Measurements from ENCODE around the gene APCDD1.

APCDD1 gene

GRCh38 chr18:10431680-10432079 lies 22.8 kb upstream of the APCDD1 start:
- DNase-seq (ENCODE audit: low read depth in 2 of 2), result no peak

- no peak for DNase-seq (ENCODE audit: low read depth in 2 of 2)
These were observed 21.7 kb upstream of the APCDD1 start for GRCh38 chr18:10432781-10433180.

GRCh38 chr18:10436160-10436559 lies 18.3 kb upstream of the APCDD1 start:
- no peak for DNase-seq (ENCODE audit: low read depth in 2 of 2)

- no peak for DNase-seq (ENCODE audit: low read depth in 2 of 2)
These were observed 16.6 kb upstream of the APCDD1 start for GRCh38 chr18:10437837-10438236.

- DNase-seq (ENCODE audit: low read depth in 2 of 2), result no peak
These were observed 14.5 kb upstream of the APCDD1 start for GRCh38 chr18:10439898-10440297.

- no peak for DNase-seq (ENCODE audit: low read depth in 2 of 2)
These were observed 13.6 kb upstream of the APCDD1 start for GRCh38 chr18:10440884-10441283.

GRCh38 chr18:10441472-10441871 lies 13.0 kb upstream of the APCDD1 start:
- DNase-seq (ENCODE audit: low read depth in 2 of 2), result no peak

GRCh38 chr18:10442551-10442971 lies 11.9 kb upstream of the APCDD1 start:
- DNase-seq (ENCODE audit: low read depth in 2 of 2), result no peak

- no peak for DNase-seq (ENCODE audit: low read depth in 2 of 2)
These were observed 11.4 kb upstream of the APCDD1 start for GRCh38 chr18:10443001-10443400.

- DNase-seq (ENCODE audit: low read depth in 2 of 2), result no peak
These were observed 10.0 kb upstream of the APCDD1 start for GRCh38 chr18:10444314-10445006.

- DNase-seq (ENCODE audit: low read depth in 2 of 2), result no peak
These were observed 5.0 kb upstream of the APCDD1 start for GRCh38 chr18:10449396-10449795.

- DNase-seq (ENCODE audit: low read depth in 2 of 2), result no peak
These were observed 3.4 kb upstream of the APCDD1 start for GRCh38 chr18:10450986-10451385.

- no peak for DNase-seq (ENCODE audit: low read depth in 2 of 2)
These were observed 1.1 kb upstream of the APCDD1 start for GRCh38 chr18:10453261-10453805.

GRCh38 chr18:10454681-10455557 lies 484 bp downstream of the APCDD1 start:
- DNase-seq (ENCODE audit: low read depth in 2 of 2), result no peak

GRCh38 chr18:10455726-10456453 lies 1.5 kb downstream of the APCDD1 start:
- no peak for DNase-seq (ENCODE audit: low read depth in 2 of 2)

GRCh38 chr18:10456718-10457117 lies 2.3 kb downstream of the APCDD1 start:
- no peak for DNase-seq (ENCODE audit: low read depth in 2 of 2)

GRCh38 chr18:10457128-10457527 lies 2.7 kb downstream of the APCDD1 start:
- DNase-seq (ENCODE audit: low read depth in 2 of 2), result no peak

GRCh38 chr18:10457767-10458166 lies 3.3 kb downstream of the APCDD1 start:
- no peak for DNase-seq (ENCODE audit: low read depth in 2 of 2)

- no peak for DNase-seq (ENCODE audit: low read depth in 2 of 2)
These were observed 4.3 kb downstream of the APCDD1 start for GRCh38 chr18:10458691-10459090.

GRCh38 chr18:10459587-10459986 lies 5.2 kb downstream of the APCDD1 start:
- no peak for DNase-seq (ENCODE audit: low read depth in 2 of 2)

GRCh38 chr18:10460414-10461018 lies 6.1 kb downstream of the APCDD1 start:
- no peak for DNase-seq (ENCODE audit: low read depth in 2 of 2)

GRCh38 chr18:10461989-10462388 lies 7.6 kb downstream of the APCDD1 start:
- DNase-seq (ENCODE audit: low read depth in 2 of 2), result no peak
